ENCODE measurements around the gene FRMD3.

DNA sequence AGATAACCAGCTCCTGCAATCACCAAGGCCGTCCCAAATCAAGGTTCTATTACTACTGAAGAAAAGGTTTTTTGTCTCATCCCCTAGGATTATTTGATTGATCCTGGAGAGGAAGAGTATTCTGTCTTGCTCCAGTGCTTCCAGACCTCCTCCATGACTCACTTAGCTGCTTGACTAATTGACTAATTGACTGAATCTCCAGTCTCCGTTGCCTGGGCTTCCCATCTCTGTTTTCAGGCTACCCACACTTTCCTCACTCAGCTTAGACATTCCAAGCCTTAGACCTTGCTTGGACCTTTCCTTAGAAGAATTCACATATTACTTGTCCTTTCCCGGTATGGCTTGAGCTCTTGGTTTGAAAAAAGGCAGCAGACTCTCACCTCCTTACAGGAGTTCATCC lies 60.6 kb downstream of the FRMD3 start:
- TF ChIP-seq POLR2A (IDR thresholded peaks at IDR 0.05) (no peak), POLR2AphosphoS5 (IDR thresholded peaks at IDR 0.05) (no peak), EP300 (IDR thresholded peaks at IDR 0.05) (no peak)
- TF ChIP-seq, protein P1, sequence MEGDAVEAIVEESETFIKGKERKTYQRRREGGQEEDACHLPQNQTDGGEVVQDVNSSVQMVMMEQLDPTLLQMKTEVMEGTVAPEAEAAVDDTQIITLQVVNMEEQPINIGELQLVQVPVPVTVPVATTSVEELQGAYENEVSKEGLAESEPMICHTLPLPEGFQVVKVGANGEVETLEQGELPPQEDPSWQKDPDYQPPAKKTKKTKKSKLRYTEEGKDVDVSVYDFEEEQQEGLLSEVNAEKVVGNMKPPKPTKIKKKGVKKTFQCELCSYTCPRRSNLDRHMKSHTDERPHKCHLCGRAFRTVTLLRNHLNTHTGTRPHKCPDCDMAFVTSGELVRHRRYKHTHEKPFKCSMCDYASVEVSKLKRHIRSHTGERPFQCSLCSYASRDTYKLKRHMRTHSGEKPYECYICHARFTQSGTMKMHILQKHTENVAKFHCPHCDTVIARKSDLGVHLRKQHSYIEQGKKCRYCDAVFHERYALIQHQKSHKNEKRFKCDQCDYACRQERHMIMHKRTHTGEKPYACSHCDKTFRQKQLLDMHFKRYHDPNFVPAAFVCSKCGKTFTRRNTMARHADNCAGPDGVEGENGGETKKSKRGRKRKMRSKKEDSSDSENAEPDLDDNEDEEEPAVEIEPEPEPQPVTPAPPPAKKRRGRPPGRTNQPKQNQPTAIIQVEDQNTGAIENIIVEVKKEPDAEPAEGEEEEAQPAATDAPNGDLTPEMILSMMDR (IDR thresholded peaks at IDR 0.05): no peak
